Transverse colon (tissue), 4 donors: ENCODE measurements around the gene SNAPC1.

ENCODE experiments used
- EP300 ChIP-seq: sonication (generic); formaldehyde crosslinking; IDR thresholded peaks from one replicate; pipeline ENCODE4 v1.6.1; 2017; ENCODE audit warnings: antibody characterized with exemption, low read depth
- POLR2A ChIP-seq: fragments of 450-650 bp; IDR thresholded peaks from one replicate; pipeline ENCODE4 v1.6.1; 2016; ENCODE audit warnings: antibody characterized with exemption, mild to moderate bottlenecking, moderate library complexity
- POLR2AphosphoS5 ChIP-seq, 3 donors: sonication (generic); formaldehyde crosslinking; IDR thresholded peaks; one replicate each; pipeline ENCODE4 v1.6.1; 2016; ENCODE audit warnings: antibody characterized with exemption in 3 of 3
- TF ChIP-seq, protein P1 (sequence below), 5 experiments: fragments of 200-600 bp in 3 of 5; fragments of 450-650 bp in 2 of 5; sonication (generic) in 3 of 5; IDR thresholded peaks; 1 replicate in 2 of 5; 2 replicates in 3 of 5; pipeline ENCODE4 v1.5.1; 2016 to 2017; ENCODE audit warnings: antibody characterized with exemption in 5 of 5, inconsistent platforms in 3 of 5, mild to moderate bottlenecking in 2 of 5, moderate library complexity in 1 of 5

DNA sequence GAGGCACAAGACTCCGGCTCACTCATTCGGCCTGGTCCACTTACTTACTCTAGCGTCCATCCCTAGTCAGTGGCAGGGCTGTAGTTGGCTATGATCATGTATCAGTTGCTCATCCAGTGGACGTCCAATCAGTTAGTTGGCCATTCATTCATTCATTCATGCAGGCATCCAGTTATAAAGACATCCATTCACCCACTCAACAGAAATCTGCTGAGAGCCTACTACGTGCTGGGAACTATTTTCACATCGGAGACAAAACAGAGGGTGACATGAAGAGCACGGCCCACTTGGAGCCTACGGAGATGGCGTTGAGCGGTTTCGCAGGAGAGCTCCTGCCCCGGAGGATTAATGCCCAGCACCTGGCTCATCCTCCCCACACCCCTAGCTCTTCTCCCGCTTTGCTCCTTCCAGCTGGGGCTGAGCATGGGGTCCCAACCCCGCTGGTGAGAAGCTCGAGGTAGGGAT is 49.7 kb downstream of the SNAPC1 start:
- no peak for TF ChIP-seq POLR2AphosphoS5 (IDR thresholded peaks at IDR 0.05)
- TF ChIP-seq, protein P1, sequence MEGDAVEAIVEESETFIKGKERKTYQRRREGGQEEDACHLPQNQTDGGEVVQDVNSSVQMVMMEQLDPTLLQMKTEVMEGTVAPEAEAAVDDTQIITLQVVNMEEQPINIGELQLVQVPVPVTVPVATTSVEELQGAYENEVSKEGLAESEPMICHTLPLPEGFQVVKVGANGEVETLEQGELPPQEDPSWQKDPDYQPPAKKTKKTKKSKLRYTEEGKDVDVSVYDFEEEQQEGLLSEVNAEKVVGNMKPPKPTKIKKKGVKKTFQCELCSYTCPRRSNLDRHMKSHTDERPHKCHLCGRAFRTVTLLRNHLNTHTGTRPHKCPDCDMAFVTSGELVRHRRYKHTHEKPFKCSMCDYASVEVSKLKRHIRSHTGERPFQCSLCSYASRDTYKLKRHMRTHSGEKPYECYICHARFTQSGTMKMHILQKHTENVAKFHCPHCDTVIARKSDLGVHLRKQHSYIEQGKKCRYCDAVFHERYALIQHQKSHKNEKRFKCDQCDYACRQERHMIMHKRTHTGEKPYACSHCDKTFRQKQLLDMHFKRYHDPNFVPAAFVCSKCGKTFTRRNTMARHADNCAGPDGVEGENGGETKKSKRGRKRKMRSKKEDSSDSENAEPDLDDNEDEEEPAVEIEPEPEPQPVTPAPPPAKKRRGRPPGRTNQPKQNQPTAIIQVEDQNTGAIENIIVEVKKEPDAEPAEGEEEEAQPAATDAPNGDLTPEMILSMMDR (IDR thresholded peaks at IDR 0.05) = no peak
- TF ChIP-seq POLR2A = no peak
- TF ChIP-seq EP300 = no peak
